GM21390 (cell line): Measurements from ENCODE around the gene ORC1.
A peak's percentile ranks its signal among the peaks of the same experiment; 100 is the strongest.

Source experiments
- ATAC-seq: cut with Tn5 transposase; IDR thresholded peaks from one replicate; pipeline ENCODE4 v1.9.1; 2021; ENCODE audit not compliant: unreplicated experiment

Gene ORC1

GRCh38 chr1:52404116-52404974 lies at the start of gene ORC1, which contains the start of gene PRPF38A:
ORC1 (minus strand) TSS chr1:52404423; CDS start chr1:52402223, 2,200 bp downstream.
PRPF38A (plus strand) TSS chr1:52404602; CDS start chr1:52404750, 148 bp downstream.
- peak; percentile 97 for ATAC-seq

DNA sequence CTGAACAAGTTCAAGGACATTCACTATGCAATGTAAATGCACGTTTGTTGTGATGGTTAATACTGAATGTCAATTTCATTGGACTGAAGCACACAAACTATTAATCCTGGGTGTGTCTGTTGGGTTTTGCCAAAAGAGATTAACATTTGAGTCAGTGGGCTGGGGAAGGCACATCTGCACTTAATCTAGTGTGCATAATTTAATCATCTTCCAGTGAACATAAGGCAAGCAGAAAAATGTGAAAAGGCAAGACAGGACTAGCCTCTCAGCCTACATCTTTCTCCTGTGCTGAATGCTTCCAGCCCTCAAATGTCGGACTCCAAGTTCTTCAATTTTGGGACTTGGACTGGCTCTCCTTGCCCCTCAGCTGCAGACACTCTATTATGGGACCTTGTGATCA lies 40.2 kb upstream of the ORC1 start:
- ATAC-seq, result no peak

DNA sequence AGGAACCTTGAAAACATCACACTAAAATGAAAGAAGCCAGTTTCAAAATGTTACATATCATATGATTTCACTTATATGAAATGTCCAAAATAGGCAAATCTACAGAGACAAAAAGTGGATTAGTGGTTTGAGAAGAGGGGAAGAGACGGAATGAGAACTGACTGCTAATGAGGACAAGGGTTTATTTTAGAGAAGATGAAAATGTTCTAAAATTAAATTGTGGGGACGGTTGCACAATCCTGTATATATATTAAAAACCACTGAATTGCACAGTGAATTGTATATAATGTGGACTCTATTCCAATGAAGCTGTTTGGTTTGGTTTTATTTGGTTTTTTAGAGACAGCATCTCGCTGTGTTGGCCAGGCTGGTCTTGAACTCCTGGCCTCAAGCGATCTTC lies 35.8 kb upstream of the ORC1 start:
- ATAC-seq, result no peak

DNA sequence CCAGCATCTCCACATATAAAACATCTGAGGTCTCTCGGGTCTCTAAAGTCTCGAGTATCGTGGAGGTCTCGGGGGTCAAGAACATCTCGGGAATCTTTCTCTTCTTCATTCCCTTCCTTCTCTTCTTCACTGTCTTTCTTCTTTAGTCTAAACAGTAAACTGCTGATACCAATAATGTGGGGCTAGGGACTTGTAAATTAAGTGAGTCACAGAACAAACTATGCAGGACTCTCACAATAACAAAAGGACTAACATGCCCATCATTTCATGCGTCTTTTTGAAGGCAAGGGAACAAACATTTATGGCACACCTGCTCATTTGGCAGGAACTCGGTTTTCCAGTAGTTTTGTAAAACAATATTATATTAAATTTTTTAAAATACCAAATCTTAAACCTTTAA lies 32.6 kb upstream of the ORC1 start:
- ATAC-seq, result no peak

GRCh38 chr1:52435650-52436049 lies 31.4 kb upstream of the ORC1 start:
- no peak for ATAC-seq

GRCh38 chr1:52435211-52435610 lies 31.0 kb upstream of the ORC1 start:
- ATAC-seq, result no peak

DNA sequence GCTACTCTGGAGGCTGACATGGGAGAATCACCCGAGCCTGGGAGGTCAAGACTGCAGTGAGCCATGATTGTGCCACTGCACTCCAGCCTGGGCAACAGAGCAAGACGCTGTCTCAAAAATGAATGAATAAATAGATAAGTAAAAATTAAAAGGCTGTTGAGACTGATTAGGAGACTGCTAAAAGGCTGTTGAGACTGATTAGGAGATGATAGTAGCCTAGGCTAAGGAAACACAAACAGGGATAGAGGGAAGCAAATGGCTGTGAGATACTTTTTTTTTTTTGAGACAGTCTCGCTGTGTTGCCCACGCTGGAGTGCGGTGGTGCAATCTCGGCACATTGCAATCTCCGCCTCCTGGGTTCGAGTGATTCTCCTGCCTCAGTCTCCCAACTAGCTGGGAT lies 28.6 kb upstream of the ORC1 start:
- ATAC-seq, result no peak

GRCh38 chr1:52427152-52427551 lies 22.9 kb upstream of the ORC1 start:
- ATAC-seq, result no peak

GRCh38 chr1:52426371-52426770 lies 22.1 kb upstream of the ORC1 start:
- ATAC-seq, result no peak

DNA sequence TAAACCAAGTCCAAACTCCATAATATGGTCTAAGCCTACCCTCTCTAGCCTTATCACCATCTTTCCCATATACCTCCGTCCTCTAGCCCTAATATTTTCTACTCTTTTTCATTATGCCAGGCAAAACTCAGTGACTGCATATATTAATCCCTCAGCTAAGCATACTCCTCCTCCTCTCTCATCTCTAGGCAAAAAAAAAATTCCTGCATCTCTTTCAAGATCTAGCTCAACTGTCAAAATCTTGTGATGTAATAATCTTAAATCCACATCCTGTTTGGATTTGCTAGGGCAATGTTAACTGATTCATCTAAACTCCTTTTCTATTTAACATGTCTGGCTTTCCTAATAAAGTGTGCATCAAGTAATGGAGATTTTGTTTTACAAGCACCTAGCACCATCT lies 20.6 kb upstream of the ORC1 start:
- ATAC-seq, result no peak

- ATAC-seq, result no peak
Observed at GRCh38 chr1:52424231-52424636, 20.0 kb upstream of the ORC1 start.

DNA sequence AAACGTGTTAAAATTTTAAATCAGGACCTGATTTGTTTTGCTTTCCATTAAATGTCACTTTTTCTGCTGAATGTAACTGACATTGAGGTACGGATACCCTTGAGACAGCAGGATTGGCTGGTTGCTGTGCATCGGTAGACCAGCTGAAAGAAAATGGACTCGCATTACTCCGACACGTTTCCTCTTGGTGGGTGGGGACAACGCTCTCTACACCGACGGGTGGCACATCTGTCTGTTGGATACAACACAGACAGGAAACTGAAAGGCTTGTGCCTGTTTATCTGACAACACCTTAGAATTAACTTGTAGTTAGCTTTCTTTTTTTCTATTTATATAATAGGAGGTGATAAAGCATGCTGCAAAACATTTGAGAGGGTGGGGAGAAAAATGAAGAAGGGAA lies 19.5 kb upstream of the ORC1 start:
- ATAC-seq, result no peak

- ATAC-seq, result no peak
Observed at GRCh38 chr1:52423055-52423454, 18.8 kb upstream of the ORC1 start.

GRCh38 chr1:52420713-52421112 lies 16.5 kb upstream of the ORC1 start:
- ATAC-seq, result no peak

GRCh38 chr1:52416811-52417210 lies 12.6 kb upstream of the ORC1 start:
- no peak for ATAC-seq

DNA sequence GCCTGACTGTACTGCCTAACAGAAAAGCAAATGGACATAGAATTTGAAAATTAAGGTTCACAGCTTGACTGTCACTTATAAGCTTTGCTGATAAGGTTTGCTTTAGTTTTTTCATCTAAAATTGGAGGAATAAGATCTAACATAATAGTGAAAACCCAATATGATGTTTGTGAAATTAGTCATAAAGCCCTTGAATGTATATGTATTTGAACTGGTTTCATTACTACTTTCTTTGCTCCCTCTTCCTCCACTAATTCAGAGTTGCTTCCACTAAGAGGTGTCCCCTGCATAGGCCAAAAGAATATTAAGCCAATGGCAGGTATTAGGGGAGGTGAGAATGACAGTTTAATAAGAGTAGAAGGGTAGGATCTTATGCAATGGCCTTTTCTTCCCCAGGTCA lies 10.7 kb upstream of the ORC1 start:
- no peak for ATAC-seq

- no peak for ATAC-seq
Observed at GRCh38 chr1:52413410-52413989, 9.3 kb upstream of the ORC1 start.

GRCh38 chr1:52404975-52405338 lies 734 bp upstream of the ORC1 start:
- no peak for ATAC-seq

- ATAC-seq, result peak; percentile 38
Observed at GRCh38 chr1:52403566-52404115, 582 bp downstream of the ORC1 start.

DNA sequence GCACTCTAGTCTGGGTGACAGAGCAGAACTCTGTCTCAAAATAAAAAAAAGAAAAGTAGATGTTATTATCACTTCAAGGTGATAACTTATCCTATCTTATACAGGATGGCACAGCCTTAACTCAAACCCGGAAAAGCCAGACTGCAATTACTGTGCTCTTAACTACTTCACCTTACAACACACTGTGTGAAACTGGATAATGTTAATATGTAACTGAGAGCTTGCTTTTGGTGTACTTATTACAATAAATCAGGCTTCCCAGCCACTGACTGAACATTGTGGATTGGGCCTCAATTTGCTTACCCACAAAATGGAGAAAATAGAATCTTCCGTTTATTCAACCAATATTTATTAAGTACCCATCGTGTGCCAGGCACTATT lies 1.4 kb downstream of the ORC1 start:
- ATAC-seq, result no peak

- no peak for ATAC-seq
Observed at GRCh38 chr1:52400131-52400530, 4.1 kb downstream of the ORC1 start.

DNA sequence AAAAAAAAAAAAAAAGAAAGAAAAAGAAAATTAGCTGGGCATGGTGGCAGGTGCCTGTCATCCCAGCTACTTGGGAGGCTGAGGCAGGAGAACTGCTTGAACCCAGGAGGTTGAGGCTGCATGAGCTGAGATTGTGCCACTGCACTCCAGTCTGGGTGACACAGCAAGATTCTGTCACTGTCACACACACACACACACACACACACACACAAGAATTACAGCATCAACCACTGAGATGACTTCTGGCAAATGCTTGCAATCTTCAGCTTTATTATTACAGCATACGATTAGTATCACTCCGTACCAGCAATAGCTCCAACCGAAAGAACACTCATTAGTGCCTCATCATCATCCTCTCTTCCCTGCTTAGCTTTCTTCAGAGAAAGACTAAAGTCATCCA lies 4.6 kb downstream of the ORC1 start:
- no peak for ATAC-seq
